HT-29 (cell line): ENCODE results near the gene S100PBP. TPM values are rescaled to one million over a fixed set of nuclear protein-coding genes. Genes with fewer than 3 reads are reported as not detected.

Source experiments
- DNase-seq: peaks from one replicate; pipeline ENCODE4 v3.0.0-alpha.2; 2015; ENCODE audit warnings: low spot score
- total RNA-seq: library from RNA; depleted of rRNA; stranded (reverse); fragments of >200 nt; shearing (Covaris generic); gene quantifications from 2 replicates; pipeline ENCODE4 v1.2.3, GENCODE V29; 2014

The S100PBP gene
- total RNA-seq, 1 experiment from 2014 or later = 7.9 TPM

DNA sequence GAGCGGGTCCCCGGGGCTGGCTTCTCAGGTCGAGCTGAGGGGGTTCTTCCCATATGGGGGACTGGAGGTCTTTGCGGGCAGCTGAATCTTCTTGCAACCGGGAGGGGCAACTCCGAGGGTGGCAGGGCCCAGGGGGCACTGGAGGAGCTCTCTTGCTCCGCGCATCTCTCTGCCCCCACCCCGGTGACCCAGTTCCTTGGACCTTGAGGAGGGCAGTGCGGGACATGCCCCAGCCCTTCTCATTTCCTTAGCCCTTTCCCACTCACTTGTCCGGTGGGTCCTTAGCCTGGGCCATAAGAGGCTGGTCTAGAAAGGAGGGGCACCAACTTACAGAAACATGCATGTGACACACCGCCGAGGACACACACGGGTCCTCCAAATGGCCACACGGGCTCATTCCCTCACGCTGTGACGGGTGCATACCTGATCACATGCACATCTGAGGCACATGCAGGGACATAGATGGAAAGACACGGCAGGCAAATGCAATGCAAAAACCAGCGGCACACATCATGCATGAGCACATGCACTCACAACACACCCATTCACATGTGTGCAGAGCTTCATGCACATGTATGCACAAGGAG is 69.5 kb downstream of the S100PBP start:
- DNase-seq = no peak

GRCh38 chr1:32887623-32888022 is 70.2 kb downstream of the S100PBP start:
- DNase-seq = no peak

GRCh38 chr1:32888134-32888533 is 70.7 kb downstream of the S100PBP start:
- no peak for DNase-seq

DNA sequence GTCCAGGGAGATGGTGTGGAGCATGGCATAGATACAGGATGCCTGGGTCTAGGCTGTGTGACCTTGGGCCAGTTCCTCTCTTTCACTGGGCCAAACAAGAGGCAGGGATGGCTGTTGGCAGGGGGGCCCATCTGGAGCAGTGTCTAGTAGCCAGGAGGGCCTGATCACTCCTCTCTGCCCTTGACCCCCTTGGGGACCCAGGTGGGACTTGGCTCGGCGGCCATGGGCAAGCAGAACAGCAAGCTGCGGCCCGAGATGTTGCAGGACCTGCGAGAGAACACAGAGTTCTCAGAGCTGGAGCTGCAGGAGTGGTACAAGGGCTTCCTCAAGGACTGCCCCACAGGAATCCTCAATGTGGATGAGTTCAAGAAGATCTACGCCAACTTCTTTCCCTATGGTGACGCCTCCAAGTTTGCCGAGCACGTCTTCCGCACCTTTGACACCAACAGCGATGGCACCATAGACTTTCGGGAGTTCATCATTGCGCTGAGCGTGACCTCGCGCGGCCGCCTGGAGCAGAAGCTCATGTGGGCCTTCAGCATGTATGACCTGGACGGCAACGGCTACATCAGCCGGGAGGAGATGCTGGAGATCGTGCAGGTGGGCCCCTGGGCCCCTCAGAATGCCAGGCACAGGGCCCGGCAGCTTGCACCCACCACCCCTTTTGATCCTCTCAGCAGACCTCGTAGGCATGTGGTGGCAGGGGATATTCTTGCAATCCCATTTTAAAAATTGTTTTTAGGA is 71.4 kb downstream of the S100PBP start:
- no peak for DNase-seq

DNA sequence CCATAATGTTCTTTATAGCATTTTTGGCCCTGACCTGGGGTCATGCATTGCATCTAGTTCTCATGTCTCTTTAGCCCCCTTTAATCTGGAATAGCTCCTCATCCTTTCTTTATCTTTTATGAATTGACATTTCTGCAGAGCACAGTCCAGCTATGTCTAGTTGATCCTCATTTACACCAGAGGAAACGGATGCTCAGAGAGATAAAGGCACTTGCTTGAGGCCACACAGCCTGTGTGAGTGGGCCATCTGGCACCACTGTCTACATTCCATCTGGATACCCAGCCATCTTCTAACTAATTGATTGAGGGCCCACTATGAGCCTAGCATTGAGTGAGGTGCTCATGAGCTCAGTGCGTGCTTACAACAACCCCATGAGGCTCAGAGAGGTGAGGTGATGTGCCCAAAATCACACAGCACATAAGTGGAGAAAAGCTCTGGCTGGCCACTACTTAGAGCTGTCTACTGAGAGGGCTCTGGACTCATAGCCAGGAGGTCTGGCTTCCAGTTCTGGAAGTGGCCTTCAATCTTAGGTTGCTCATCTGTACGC is 72.4 kb downstream of the S100PBP start:
- DNase-seq = no peak

DNA sequence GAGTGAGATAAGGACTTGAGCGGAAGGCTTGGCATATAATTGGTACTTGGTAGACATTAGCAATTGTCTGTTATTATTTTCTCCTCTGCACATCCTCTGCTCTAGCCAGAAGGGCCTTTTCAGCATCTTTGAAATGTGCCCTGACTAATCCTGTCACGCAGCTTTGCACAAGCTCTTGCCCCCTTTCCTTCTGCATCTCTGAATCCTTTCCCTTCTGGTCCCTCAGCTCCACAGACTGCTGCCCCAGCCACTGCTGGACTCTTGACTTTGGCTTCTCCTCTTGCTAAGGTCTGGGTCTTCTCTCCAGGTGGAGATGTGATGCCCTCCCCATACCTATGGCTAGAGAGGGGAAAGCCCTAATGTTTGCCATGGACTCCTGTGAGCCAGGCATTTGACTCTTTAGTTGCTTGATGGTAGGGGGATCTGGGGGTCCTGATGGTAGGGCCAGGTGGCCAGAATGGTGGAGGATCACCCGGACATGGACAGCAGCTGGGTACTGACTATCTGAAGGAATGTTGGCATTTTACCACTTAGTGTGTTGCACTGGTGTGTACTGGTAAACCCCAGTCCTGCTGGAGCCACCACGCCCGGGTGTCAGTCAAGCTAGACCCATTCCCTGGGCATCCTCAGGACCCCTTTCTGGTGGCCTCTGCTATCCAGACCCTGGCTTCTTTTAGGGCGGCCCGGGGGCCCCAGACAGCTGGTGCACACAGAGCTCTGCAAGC is 73.2 kb downstream of the S100PBP start:
- DNase-seq = no peak

- no peak for DNase-seq
Observed at GRCh38 chr1:32891241-32891570, 73.8 kb downstream of the S100PBP start.

DNA sequence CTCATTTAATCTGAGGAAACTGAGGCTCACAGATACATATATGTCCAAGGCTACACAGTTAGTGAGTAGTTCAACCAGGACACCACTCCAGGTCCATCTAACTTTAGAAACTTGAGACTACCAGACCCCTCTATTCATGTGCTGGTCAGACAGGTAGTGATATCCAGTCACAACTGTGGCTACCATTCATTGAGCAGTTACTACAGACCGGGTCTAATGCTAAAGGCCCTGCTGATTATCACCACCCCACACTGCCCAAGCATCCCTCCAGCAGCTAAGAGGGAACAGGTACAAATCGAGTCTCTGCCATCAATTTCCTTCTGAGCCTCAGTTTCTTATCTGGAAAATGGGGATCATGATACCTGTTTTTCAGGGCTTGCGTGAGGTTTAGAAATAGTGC is 74.2 kb downstream of the S100PBP start:
- no peak for DNase-seq

DNA sequence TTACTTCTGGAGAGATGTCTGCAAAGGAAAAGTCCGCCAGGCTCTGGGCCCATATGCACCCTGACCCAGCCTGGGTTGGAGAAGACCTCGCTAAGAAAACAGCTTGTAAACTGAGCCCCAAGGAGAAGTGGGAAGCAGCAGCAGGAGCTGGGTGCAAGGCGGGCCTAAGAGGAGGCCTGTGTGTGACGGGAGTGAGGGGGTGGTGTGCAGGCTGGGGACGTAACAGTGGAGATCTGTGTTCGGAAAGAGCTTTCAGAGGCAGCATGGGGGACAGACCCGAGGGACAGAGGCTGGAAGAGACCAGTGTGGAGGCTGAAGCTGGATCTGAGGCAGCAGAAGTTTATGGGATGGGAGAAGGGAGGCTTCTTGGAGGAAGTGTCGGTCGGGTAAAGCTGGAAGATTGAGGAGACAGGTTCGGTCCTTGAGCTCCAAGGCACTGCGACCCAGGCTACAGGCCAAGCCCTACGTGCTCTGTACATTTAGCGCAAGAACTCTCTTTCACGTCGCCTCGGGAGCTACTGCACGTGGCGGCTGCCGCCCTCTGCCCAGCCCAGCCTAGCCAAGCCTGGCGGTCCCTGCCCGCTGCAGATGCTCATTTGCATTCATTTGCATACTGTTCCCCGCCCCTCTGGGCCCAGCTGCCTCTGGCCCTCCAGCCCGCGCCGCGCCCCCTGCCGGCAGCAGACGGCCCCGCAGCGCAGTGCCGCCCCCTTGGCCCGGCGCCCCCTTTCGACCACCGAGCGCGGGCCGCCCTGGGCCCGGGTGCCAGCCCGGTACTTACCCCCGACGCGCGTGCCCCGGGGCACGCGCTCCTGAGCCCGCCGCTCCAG is 75.1 kb downstream of the S100PBP start:
- DNase-seq = peak; percentile 60

DNA sequence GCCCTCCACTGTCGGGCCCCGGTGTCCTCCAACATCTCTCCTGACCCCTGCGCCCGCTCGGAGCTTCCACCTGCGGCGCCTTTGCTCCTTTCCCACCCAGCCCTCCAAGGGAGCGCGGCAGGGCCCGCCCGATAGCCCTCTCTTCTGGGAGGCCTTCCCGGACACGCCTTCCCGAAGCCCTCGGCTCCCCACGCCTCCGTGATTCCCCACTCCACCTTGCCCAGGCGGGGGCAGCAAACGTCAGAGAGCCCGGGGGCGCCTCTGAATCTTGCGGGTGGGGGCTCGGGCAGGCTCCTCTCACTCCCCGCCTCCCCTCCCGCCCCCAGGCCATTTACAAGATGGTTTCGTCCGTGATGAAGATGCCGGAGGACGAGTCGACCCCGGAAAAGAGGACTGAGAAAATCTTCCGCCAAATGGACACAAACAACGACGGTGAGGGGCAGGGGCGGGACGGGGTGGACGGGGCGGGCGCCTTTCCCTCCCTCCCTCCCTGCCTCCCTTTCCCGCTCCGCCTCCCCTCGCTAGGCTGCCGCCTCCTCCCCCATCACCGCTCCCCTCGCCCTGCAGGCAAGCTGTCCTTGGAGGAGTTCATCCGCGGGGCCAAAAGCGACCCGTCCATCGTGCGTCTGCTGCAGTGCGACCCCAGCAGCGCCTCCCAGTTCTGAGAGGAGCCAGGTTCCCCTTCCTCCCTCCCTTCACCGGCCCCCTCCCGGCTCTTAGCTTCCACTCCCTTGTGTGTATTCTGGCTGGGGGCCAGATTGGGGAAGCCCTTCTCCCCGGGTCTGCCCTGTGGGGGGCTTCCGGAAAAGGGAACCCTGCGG is 76.0 kb downstream of the S100PBP start:
- DNase-seq = peak; percentile 72

GRCh38 chr1:32894019-32894600 is 76.7 kb downstream of the S100PBP start:
- no peak for DNase-seq

DNA sequence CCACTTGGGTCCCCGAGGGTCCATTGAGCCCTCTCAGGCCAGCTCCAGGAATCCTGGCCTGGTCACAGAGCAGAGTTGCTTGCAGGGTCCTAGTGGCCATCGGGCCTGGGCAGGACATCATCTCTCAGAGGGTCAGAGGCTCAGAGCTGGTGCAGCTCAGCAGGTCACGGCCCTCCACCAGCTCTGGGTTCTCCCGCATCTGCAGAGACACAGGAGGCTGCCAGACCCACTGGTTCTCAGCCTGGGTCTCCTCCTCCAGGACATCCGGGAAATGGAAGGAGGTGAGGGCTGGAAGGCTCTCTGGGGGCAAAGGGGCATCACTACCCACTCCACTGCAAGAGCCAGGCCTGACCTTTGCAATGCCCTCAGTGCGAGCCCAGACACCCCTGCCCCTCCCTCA is 77.2 kb downstream of the S100PBP start:
- DNase-seq = no peak

GRCh38 chr1:32895325-32896215 is 78.1 kb downstream of the S100PBP start:
- no peak for DNase-seq

- DNase-seq = no peak
Observed at GRCh38 chr1:32896451-32896850, 79.0 kb downstream of the S100PBP start.

- DNase-seq = no peak
Observed at GRCh38 chr1:32897082-32898049, 79.9 kb downstream of the S100PBP start.

DNA sequence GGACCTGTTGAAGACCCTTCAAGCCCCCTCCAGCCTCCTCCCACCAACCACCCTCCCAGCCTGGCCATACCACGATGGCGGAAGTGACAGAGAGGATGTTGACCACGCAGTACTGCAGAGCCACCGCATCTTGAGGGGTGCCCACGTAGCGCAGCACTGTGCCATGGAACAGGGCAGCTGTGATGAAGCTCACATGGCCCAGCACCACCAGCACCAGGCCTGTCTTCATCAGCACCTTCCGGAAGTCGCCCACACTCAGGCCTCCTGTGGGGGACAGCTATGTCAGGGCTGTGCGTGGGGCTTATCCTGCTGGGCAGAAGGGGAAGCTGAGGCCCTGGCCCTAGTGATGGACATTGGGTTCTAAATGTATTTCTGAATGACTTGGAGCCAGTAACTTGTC is 80.6 kb downstream of the S100PBP start:
- no peak for DNase-seq

GRCh38 chr1:32898958-32899357 is 81.5 kb downstream of the S100PBP start:
- DNase-seq = no peak

GRCh38 chr1:32899586-32900296 is 82.3 kb downstream of the S100PBP start:
- DNase-seq = no peak
